Nephron (organoid): ENCODE measurements around the gene TOR3A.

Experiments used
- H3K27ac Mint-ChIP-seq, 3 experiments: 2 replicates each; pipeline ENCODE4 v1.8.0; 2020; ENCODE audit warnings: mixed read lengths in 3 of 3, mild to moderate bottlenecking in 2 of 3, moderate library complexity in 1 of 3
- H3K27me3 Mint-ChIP-seq: 2 replicates; pipeline ENCODE4 v1.8.0; 2021; ENCODE audit warnings: low read depth, mild to moderate bottlenecking, moderate library complexity, mixed read lengths
- H3K36me3 Mint-ChIP-seq: 2 replicates; pipeline ENCODE4 v1.8.0; 2020; ENCODE audit warnings: low read depth, mixed read lengths
- H3K4me1 Mint-ChIP-seq: 2 replicates; pipeline ENCODE4 v1.8.0; 2020; ENCODE audit warnings: mixed read lengths
- H3K4me3 Mint-ChIP-seq, 3 experiments: 2 replicates each; pipeline ENCODE4 v1.8.0; 2020; ENCODE audit warnings: mild to moderate bottlenecking in 3 of 3, mixed read lengths in 3 of 3, moderate library complexity in 2 of 3
- H3K9me3 Mint-ChIP-seq: 2 replicates; pipeline ENCODE4 v1.8.0; 2020; ENCODE audit warnings: mixed read lengths
- TF ChIP-seq, protein P1 (sequence below), 3 experiments: fragments of 200-600 bp; sonication (generic); IDR thresholded peaks; one replicate each; pipeline ENCODE4 v1.5.0; 2021; ENCODE audit warnings: antibody characterized with exemption in 3 of 3; ENCODE audit not compliant: unreplicated experiment in 3 of 3

Gene TOR3A

DNA sequence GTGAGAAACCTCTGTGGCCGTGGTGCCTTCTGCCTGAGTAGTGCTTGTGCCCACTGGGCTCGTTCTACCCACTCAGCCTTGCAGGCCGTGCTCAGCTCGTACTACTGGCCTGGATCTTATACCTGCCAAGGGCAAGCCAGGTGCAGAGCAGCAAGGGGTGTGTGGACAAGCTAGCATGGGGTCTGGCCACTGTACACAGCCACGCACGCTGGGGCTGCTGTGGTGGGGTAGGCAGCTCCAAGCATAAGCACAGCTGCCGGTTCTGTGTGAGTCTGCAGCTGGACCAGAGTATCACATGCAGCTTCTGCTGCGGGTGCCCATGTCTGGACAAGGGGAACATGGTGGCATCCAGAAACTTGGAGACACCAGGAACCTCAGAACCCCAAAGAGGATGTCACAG is 39.8 kb upstream of the TOR3A start:
- Mint-ChIP-seq H3K36me3 (peaks cover 42% of the 10 kb centered on the region), H3K4me1 (peaks cover 24% of the 10 kb centered on the region), H3K27me3 (peaks cover 4% of the 10 kb centered on the region), H3K4me3 (no peak overlapping the region), H3K27ac (no peak overlapping the region), H3K9me3 (peaks cover 11% of the 10 kb centered on the region)
- TF ChIP-seq, protein P1, sequence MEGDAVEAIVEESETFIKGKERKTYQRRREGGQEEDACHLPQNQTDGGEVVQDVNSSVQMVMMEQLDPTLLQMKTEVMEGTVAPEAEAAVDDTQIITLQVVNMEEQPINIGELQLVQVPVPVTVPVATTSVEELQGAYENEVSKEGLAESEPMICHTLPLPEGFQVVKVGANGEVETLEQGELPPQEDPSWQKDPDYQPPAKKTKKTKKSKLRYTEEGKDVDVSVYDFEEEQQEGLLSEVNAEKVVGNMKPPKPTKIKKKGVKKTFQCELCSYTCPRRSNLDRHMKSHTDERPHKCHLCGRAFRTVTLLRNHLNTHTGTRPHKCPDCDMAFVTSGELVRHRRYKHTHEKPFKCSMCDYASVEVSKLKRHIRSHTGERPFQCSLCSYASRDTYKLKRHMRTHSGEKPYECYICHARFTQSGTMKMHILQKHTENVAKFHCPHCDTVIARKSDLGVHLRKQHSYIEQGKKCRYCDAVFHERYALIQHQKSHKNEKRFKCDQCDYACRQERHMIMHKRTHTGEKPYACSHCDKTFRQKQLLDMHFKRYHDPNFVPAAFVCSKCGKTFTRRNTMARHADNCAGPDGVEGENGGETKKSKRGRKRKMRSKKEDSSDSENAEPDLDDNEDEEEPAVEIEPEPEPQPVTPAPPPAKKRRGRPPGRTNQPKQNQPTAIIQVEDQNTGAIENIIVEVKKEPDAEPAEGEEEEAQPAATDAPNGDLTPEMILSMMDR (IDR thresholded peaks at IDR 0.05; ENCODE audit: unreplicated experiment in 3 of 3): no peak

DNA sequence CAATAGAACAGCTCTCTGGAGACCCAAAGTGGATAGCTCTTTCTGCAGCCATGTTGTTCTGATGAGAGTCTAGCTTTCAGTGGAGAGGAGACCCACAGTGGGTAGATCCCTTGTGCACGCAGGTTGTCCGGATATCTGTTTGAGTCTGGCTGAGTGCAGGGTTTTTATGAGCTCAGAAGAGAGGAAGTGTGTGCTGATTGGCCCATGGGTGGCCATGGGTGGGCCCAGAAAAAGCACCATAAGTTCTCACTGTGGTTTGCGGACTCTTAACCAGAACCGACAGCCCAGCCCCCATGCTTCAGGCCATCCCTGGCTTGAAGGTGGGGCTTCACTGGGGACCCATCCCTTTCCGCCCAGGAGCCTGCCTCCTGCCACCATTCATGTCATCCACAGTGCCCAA is 39.2 kb upstream of the TOR3A start:
- Mint-ChIP-seq H3K9me3 (peaks cover 11% of the 10 kb centered on the region), H3K4me3 (no peak overlapping the region), H3K27me3 (peaks cover under 1% of the 10 kb centered on the region), H3K4me1 (peaks cover 29% of the 10 kb centered on the region), H3K27ac (no peak overlapping the region), H3K36me3 (peaks cover 47% of the 10 kb centered on the region)
- TF ChIP-seq, protein P1 (IDR thresholded peaks at IDR 0.05; ENCODE audit: unreplicated experiment in 3 of 3): no peak

DNA sequence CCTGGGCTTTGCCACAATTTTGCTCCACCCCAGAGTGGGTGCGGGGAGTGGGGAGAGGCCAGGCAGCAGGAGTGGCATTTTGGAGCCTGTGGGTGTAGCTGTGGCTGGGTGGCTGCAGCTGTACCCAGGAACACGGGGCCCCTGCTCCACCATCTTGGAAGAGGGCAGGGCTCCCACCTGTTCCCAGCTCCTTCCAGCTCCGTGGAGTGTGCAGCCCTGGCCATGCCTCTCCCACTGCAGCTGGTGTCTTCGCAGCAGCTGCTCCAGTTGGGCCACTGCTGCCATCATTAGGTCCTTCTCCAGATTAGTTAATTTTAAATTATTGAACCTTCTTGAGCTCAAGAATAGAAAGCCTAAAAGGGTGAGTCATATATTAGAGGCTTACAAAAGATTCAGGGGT is 38.6 kb upstream of the TOR3A start:
- TF ChIP-seq, protein P1 (IDR thresholded peaks at IDR 0.05; ENCODE audit: unreplicated experiment in 3 of 3): no peak
- Mint-ChIP-seq H3K4me1 (peaks cover 29% of the 10 kb centered on the region), H3K36me3 (peaks cover 47% of the 10 kb centered on the region)

DNA sequence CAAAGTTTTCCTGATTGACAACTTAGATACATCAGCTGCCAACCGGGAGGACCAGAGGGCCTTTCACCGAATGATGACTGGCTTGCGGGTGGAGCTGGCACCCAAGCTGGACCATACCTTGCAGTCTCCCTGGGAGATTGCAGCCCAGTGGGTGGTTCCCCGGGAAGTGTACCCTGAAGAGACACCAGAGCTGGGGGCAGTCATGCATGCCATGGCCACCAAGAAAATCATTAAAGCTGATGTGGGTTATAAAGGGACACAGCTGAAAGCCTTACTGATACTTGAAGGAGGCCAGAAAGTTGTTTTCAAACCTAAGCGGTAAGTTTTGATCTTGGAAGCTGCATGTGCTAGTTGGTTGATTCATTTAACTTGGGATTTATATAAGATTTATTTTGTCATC is 38.0 kb upstream of the TOR3A start:
- Mint-ChIP-seq H3K4me1 (peaks cover 23% of the 10 kb centered on the region), H3K36me3 (peaks cover 41% of the 10 kb centered on the region), H3K4me3 (no peak overlapping the region), H3K9me3 (peaks cover 8% of the 10 kb centered on the region), H3K27ac (no peak overlapping the region), H3K27me3 (no peaks in the 10 kb centered on the region)
- TF ChIP-seq, protein P1 (IDR thresholded peaks at IDR 0.05; ENCODE audit: unreplicated experiment in 3 of 3): no peak

More for the DNA sequence above, 38.6 kb upstream of the TOR3A start:
- Mint-ChIP-seq H3K27ac (no peak overlapping the region), H3K27me3 (no peaks in the 10 kb centered on the region), H3K9me3 (peaks cover 11% of the 10 kb centered on the region), H3K4me3 (no peak overlapping the region)

DNA sequence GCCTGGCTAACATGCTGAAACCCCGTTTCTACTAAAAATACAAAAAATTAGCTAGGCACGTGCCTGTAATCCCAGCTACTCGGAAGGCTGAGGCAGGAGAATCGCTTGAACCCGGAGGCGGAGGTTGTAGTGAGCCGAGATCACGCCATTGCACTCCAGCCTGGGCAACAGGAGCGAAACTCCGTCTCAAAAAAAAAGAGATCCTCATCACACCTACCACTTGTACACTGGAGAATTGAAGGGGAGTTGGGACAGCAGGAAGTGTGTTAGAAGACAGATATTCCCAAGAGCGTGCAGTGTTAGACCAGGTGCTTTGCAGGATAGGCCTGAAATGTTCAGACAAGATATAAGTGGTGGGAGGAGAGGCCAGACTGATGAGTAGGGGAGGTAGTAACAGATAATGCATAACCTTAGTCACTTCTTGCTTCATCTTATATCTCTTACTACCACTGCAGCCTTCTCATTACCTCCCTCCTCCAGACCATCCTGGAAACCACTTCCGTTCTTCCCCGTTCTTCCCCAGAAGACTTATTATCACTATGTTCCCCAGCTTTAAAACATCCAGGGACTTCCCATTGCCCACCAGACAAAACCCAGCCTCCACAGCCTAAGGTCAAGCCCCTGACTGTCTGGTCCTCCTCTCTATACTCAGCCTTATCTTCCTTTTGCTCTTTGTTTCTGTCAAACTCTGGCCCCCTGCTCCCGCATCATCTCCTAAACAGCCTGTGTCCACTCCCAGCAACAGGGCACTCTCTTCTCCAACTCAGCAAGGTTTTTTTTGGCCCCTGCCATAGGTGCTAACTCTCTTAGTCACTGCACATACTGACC is 34.8 kb upstream of the TOR3A start:
- Mint-ChIP-seq H3K36me3 (peaks cover 31% of the 10 kb centered on the region), H3K27me3 (no peaks in the 10 kb centered on the region)

More for the DNA sequence above, 34.8 kb upstream of the TOR3A start:
- H3K9me3 Mint-ChIP-seq: peaks cover 3% of the 10 kb centered on the region
- TF ChIP-seq, protein P1 (IDR thresholded peaks at IDR 0.05; ENCODE audit: unreplicated experiment in 3 of 3): no peak
- peaks cover 19% of the 10 kb centered on the region for H3K4me1 Mint-ChIP-seq
- H3K27ac Mint-ChIP-seq: peak overlapping the region in 2 of 3 experiments; percentile 7 to 10
- H3K4me3 Mint-ChIP-seq: peak overlapping the region in 1 of 3 experiments; percentile 7
